Measurements from ENCODE around the gene ARHGEF4.
"Not testable (repeated sequence)": the region's sequence is repeated elsewhere in the genome, so short reads cannot be mapped to it uniquely, and the experiment has no call there.

Gene ARHGEF4

DNA sequence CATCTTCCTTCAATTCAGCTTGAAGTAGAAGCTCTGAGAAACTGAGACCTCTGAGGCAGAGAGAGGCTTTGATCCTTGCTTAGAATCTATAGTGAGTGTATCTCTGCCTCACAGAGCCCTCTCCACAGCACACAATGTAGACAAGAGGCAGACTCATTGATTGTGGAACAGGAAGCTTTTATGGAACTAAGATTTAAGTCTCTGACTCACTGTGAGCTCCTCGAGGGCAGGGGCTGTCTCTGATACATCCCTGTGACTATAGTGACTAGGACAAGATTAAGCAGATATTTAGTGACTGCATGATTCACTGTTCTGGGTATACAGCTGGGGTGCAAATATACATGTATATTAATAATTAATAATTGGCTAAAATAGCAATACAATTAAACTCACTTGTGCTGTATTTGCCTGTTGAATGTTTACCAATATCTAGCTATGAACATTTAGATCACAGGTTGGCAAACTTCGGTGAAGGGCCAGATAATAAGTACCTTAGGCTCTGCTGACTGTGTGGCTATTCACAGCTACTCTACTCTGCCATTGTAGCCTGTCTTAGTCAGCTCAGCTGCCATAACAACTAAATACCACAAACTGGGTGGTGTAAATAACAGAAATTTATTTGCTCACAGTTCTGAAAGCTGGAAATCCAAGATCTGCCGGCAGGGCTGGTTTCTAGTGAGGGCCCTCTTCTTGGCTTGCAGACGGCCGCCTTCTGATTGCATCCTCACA is 54.4 kb downstream of the ARHGEF4 start:
- H3K36me3 Mint-ChIP-seq: no peaks in the 10 kb centered on the region
- H3K4me1 Mint-ChIP-seq: peaks cover 6% of the 10 kb centered on the region
- H3K27ac Mint-ChIP-seq: no peak overlapping the region
- no peak for DNase-seq (ENCODE audit: low spot score in 2 of 2)
- no peak overlapping the region for H3K4me3 Mint-ChIP-seq
- H3K27me3 Mint-ChIP-seq: peaks cover 7% of the 10 kb centered on the region
- H3K9me3 Mint-ChIP-seq: peaks cover 1% of the 10 kb centered on the region
- ATAC-seq (ENCODE audit: low read depth): no peak

GRCh38 chr2:130891966-130892365 is 55.3 kb downstream of the ARHGEF4 start:
- Mint-ChIP-seq H3K9me3 (peaks cover 1% of the 10 kb centered on the region), H3K4me1 (peaks cover 6% of the 10 kb centered on the region), H3K27me3 (peaks cover 9% of the 10 kb centered on the region), H3K4me3 (no peak overlapping the region), H3K27ac (no peak overlapping the region), H3K36me3 (no peaks in the 10 kb centered on the region)
- DNase-seq (ENCODE audit: low spot score in 2 of 2): no peak
- ATAC-seq (ENCODE audit: low read depth): no peak

DNA sequence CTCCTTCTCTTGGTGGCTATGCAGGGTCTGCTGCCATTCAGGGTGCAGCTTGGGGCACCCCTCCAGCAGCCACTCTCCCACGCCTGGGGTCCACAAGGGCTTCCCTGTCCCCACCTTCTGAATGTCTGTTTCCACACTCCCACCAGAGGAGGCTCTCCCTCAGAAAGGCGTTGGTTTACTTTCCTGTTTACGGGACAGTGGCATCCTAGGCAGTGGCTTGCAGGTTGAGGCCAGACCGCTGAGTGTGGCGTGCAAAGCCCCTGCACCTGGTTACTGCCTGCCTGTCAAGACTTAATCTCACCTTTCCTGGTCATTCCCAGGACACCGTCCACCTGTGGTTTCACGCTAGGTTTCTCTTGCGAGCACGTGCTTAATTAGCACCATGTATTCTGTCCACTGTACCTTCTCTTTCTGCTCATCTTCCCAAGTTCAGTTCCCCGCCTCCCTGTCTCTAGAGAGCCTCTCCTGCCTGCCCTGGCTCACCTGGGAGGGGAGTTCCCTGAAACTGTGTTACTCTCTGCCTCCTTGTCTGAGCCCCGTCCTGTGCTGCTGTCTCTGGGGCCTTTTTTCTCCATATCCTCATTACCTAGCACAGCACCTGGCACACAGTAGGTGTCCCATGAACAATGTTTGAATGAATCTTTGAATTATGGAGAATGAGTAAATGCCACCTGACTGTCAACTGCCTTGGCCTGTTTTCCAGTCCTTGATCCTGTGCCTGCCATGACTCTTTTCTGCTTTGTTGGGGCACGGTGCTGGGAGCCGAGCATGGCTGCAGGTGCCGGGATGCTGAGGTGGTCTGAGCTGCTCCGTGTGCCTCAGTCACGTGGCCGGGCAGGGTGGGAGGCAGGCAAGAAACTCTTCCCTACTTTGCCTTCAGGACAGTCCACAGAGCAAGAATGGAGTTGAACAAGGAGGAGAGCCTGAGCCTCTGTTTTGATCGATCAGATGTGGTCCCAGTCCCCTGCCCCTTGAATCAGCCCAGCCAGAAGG is 56.4 kb downstream of the ARHGEF4 start:
- no peak for DNase-seq (ENCODE audit: low spot score in 2 of 2)
- no peak for ATAC-seq (ENCODE audit: low read depth)
- Mint-ChIP-seq H3K9me3 (peaks cover 1% of the 10 kb centered on the region), H3K4me1 (peaks cover 6% of the 10 kb centered on the region), H3K36me3 (no peaks in the 10 kb centered on the region), H3K4me3 (no peak overlapping the region), H3K27me3 (peaks cover 9% of the 10 kb centered on the region), H3K27ac (no peak overlapping the region)

DNA sequence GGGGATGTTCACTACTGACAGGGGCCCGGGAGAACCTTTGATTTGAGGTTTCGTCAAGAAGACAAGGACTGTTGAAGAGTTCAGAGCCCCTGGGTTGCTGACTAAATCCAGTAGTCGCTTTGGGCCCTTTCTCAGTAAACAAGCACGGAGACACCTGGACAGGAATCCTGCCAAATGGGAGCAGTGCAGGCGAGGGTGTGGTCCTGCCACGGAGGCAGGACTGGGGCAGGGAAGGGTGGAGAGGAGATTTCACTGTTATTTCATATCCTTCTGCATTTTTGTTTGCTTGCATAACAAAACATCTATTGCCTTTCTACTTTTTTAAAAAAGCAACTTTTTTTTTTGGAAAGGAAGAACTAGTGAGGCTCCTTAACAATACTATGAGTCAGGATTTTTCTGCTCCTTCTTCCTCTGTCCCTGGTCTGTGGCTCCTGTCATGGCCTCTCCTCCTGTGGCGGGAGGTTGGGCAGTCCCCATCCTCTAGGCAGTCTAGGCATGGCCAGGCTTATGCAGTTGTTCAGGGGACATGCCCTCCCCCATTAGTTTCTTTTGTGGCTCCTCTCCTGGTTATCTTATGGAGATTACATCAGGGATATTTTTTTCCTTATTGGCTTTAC is 57.7 kb downstream of the ARHGEF4 start:
- no peaks in the 10 kb centered on the region for H3K36me3 Mint-ChIP-seq
- peaks cover 11% of the 10 kb centered on the region for H3K27me3 Mint-ChIP-seq
- peaks cover 6% of the 10 kb centered on the region for H3K4me1 Mint-ChIP-seq
- ATAC-seq (ENCODE audit: low read depth): no peak
- H3K4me3 Mint-ChIP-seq: no peak overlapping the region
- no peak overlapping the region for H3K27ac Mint-ChIP-seq
- DNase-seq (ENCODE audit: low spot score in 2 of 2): no peak
- peaks cover 1% of the 10 kb centered on the region for H3K9me3 Mint-ChIP-seq

GRCh38 chr2:130896813-130897212 is 60.1 kb downstream of the ARHGEF4 start:
- Mint-ChIP-seq H3K4me3 (no peak overlapping the region), H3K36me3 (no peaks in the 10 kb centered on the region), H3K27ac (no peak overlapping the region), H3K9me3 (peaks cover 1% of the 10 kb centered on the region), H3K4me1 (peaks cover 6% of the 10 kb centered on the region), H3K27me3 (peaks cover 9% of the 10 kb centered on the region)
- DNase-seq (ENCODE audit: low spot score in 2 of 2) (no peak), ATAC-seq (ENCODE audit: low read depth) (no peak)

DNA sequence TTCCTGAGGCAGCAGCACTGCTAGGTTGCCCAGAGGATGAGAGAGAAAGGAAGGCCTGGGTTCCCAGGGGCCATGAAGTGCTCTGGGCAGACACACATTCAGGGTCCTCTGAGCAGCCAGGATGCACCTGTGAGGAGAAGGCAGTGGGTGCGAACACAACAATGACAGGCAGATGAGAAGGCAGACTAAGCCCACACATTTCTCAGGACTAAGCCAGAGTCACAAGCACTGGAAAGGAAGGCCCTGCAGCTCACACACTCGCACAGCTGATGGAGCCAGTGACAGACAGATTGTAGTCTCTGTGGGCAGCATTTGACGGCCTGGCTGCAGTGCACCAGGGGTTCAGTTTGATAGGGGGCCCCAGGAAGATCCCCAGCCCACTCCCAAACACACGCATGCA is 61.8 kb downstream of the ARHGEF4 start:
- Mint-ChIP-seq H3K27ac (no peak overlapping the region), H3K4me1 (no peaks in the 10 kb centered on the region), H3K27me3 (peaks cover 7% of the 10 kb centered on the region), H3K36me3 (no peaks in the 10 kb centered on the region), H3K4me3 (no peak overlapping the region), H3K9me3 (peaks cover 2% of the 10 kb centered on the region)
- DNase-seq (ENCODE audit: low spot score in 2 of 2): no peak
- ATAC-seq (ENCODE audit: low read depth): no peak

GRCh38 chr2:130899306-130899705 is 62.6 kb downstream of the ARHGEF4 start:
- ATAC-seq (ENCODE audit: low read depth) (no peak), DNase-seq (ENCODE audit: low spot score in 2 of 2) (no peak)
- peaks cover 8% of the 10 kb centered on the region for H3K27me3 Mint-ChIP-seq
- peaks cover 3% of the 10 kb centered on the region for H3K9me3 Mint-ChIP-seq
- no peak overlapping the region for H3K4me3 Mint-ChIP-seq
- H3K4me1 Mint-ChIP-seq: no peaks in the 10 kb centered on the region
- H3K27ac Mint-ChIP-seq: no peak overlapping the region
- H3K36me3 Mint-ChIP-seq: no peaks in the 10 kb centered on the region

DNA sequence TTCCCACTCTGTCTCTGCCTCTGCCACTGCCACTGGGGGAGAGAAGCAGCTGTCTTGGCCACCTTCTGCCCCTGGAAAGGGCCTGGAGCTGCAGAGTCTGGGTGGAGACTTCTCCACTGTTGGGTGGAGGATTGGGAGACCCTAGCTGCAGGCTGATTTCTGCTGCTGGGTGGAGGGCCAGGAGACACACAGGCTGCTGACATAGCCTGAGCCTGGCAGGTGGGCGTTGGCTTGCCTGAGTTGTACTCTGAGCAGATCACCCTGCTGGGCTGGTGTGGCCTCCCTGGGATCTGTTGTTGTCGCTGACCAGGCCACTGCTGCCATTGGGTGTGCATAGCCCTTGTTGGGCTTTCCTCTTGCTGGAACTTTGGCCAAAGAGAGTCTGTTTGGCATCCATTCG is 64.3 kb downstream of the ARHGEF4 start:
- Mint-ChIP-seq H3K4me3 (no peak overlapping the region), H3K27ac (no peak overlapping the region), H3K4me1 (no peaks in the 10 kb centered on the region), H3K27me3 (peaks cover 8% of the 10 kb centered on the region), H3K36me3 (no peaks in the 10 kb centered on the region), H3K9me3 (peaks cover 2% of the 10 kb centered on the region)
- no peak for ATAC-seq (ENCODE audit: low read depth)
- DNase-seq (ENCODE audit: low spot score in 2 of 2): no peak

GRCh38 chr2:130901626-130902025 is 64.9 kb downstream of the ARHGEF4 start:
- H3K27ac Mint-ChIP-seq; H3K36me3 Mint-ChIP-seq; DNase-seq (ENCODE audit: low spot score in 2 of 2); H3K4me1 Mint-ChIP-seq; H3K4me3 Mint-ChIP-seq; ATAC-seq (ENCODE audit: low read depth); H3K9me3 Mint-ChIP-seq; H3K27me3 Mint-ChIP-seq: not testable (repeated sequence)

DNA sequence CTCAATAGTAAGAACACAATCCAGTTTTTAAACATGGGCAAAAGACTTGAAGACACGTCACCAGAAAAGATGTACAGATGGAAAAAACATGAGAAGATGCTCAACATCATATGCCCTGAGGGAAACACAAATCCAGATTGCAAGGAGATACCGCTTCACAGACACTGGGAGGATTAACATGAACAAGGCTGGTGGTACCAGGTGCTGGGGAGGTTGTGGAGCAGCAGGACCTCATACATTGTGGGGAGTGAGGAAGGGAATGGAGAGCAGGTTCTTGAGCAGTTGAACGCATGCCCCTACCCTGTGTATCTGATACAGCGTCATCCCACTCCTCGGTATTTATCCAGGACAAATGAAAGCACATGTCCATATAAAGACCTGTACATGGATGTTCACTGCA is 72.1 kb downstream of the ARHGEF4 start:
- no peak overlapping the region for H3K4me3 Mint-ChIP-seq
- no peak overlapping the region for H3K27ac Mint-ChIP-seq
- no peak for DNase-seq (ENCODE audit: low spot score in 2 of 2)
- peaks cover 2% of the 10 kb centered on the region for H3K9me3 Mint-ChIP-seq
- H3K4me1 Mint-ChIP-seq: peaks cover 3% of the 10 kb centered on the region
- ATAC-seq (ENCODE audit: low read depth): no peak
- H3K27me3 Mint-ChIP-seq: peaks cover 10% of the 10 kb centered on the region
- no peaks in the 10 kb centered on the region for H3K36me3 Mint-ChIP-seq

- H3K4me1 Mint-ChIP-seq: peaks cover 3% of the 10 kb centered on the region
- H3K4me3 Mint-ChIP-seq: no peak overlapping the region
- H3K9me3 Mint-ChIP-seq: peaks cover 2% of the 10 kb centered on the region
- H3K27ac Mint-ChIP-seq: no peak overlapping the region
- no peak for ATAC-seq (ENCODE audit: low read depth)
- DNase-seq (ENCODE audit: low spot score in 2 of 2): no peak
- peaks cover 11% of the 10 kb centered on the region for H3K27me3 Mint-ChIP-seq
- H3K36me3 Mint-ChIP-seq: no peaks in the 10 kb centered on the region
Observed at GRCh38 chr2:130910931-130911330, 74.2 kb downstream of the ARHGEF4 start.

DNA sequence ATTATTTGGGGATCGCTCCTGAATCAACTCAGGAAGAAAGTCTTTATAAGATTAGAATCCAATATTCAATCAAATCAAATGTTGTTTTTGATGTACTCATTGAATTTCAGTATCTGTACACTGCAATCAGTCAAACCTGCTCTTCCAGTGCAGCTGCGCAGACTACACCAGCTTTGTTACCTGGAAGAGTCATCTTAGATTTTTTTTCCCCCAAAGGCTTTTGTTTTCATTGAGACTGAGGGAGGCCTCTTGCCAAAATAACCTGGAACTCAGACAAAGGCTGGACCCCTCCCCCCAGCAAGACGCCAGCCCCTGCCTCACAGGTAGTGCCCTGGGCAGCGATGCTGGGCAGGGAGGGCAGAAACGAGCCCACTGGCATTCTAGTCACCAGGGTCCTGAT is 74.8 kb downstream of the ARHGEF4 start:
- no peak overlapping the region for H3K27ac Mint-ChIP-seq
- no peaks in the 10 kb centered on the region for H3K36me3 Mint-ChIP-seq
- peaks cover 2% of the 10 kb centered on the region for H3K9me3 Mint-ChIP-seq
- H3K27me3 Mint-ChIP-seq: peaks cover 11% of the 10 kb centered on the region
- peaks cover 3% of the 10 kb centered on the region for H3K4me1 Mint-ChIP-seq
- DNase-seq (ENCODE audit: low spot score in 2 of 2) (no peak), ATAC-seq (ENCODE audit: low read depth) (no peak)
- H3K4me3 Mint-ChIP-seq: no peak overlapping the region

DNA sequence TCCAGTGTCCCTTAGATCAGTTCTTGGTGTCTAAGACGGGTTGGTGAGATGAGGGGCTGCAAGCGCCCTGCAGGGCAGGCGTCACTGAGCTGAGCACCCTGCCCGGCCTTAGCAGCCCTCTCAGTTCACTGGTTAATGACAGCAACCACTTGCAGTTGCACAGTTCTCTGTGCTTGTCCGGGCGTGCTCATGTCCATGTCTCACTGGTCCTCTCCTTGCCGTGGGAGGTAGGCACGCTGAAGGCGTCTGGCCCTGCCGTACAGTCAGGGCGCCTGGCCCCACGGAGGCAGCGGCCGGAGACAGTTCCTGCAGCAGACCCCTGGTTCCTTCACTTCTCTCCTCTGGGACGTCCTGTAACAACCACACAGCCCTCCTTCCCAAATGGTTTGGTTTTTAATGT is 75.3 kb downstream of the ARHGEF4 start:
- no peak overlapping the region for H3K4me3 Mint-ChIP-seq
- ATAC-seq (ENCODE audit: low read depth): no peak
- no peaks in the 10 kb centered on the region for H3K36me3 Mint-ChIP-seq
- H3K27ac Mint-ChIP-seq: no peak overlapping the region
- H3K27me3 Mint-ChIP-seq: peaks cover 11% of the 10 kb centered on the region
- no peak for DNase-seq (ENCODE audit: low spot score in 2 of 2)
- H3K4me1 Mint-ChIP-seq: peaks cover 3% of the 10 kb centered on the region
- H3K9me3 Mint-ChIP-seq: no peaks in the 10 kb centered on the region

DNA sequence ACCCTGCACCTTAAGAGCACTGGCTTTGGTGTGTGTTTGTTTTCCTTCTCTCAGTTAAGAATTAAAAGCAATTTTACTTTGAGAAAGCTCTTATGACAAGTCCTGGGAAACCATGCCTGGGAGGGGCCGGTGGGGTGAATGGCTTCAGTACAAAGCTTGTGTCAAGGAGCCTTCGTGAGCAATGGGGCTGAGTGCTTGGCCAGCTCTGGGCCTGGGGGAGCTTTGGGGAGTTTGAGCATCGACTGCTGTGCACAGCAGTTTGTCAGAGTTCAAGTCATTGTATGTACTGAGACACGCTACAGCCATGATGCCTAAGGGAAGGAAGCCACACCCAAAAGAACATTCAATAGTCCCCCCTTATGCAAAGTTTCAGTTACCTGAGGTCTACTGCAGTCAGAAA is 75.8 kb downstream of the ARHGEF4 start:
- H3K27me3 Mint-ChIP-seq: peaks cover 11% of the 10 kb centered on the region
- DNase-seq (ENCODE audit: low spot score in 2 of 2) (no peak), ATAC-seq (ENCODE audit: low read depth) (no peak)
- peaks cover 3% of the 10 kb centered on the region for H3K4me1 Mint-ChIP-seq
- no peaks in the 10 kb centered on the region for H3K36me3 Mint-ChIP-seq
- H3K27ac Mint-ChIP-seq: no peak overlapping the region
- H3K4me3 Mint-ChIP-seq: no peak overlapping the region
- H3K9me3 Mint-ChIP-seq: no peaks in the 10 kb centered on the region

Measured in memory B cell (primary cell).